Smooth muscle cell (in vitro differentiated cells): Measurements from ENCODE around the gene COL13A1. TPM values are rescaled to one million over a fixed set of nuclear protein-coding genes. Genes with fewer than 3 reads are reported as not detected.

ENCODE experiments used
- DNase-seq: peaks from one replicate; lab custom pipeline; 2025; ENCODE audit not compliant: unreplicated experiment; lab: John Stamatoyannopoulos, UW
- H2AFZ ChIP-seq: fragments of 200-600 bp; sonication (generic); 2 replicates; pipeline ENCODE4 v1.6.0; 2016; ENCODE audit warnings: antibody characterized with exemption, low read depth, mild to moderate bottlenecking
- H3F3A ChIP-seq: fragments of 200-600 bp; sonication (generic); 2 replicates; pipeline ENCODE4 v1.6.0; 2017; ENCODE audit warnings: antibody characterized with exemption, low read depth
- H3K27ac ChIP-seq: fragments of 200-600 bp; sonication (generic); 2 replicates; pipeline ENCODE4 v1.5.1; 2016; ENCODE audit warnings: low read depth, mild to moderate bottlenecking
- H3K27me3 ChIP-seq: fragments of 200-600 bp; sonication (generic); 2 replicates; pipeline ENCODE4 v1.6.1; 2016; ENCODE audit warnings: low read depth, mild to moderate bottlenecking
- H3K36me3 ChIP-seq: fragments of 200-600 bp; sonication (generic); 2 replicates; pipeline ENCODE4 v1.5.1; 2016; ENCODE audit warnings: low read depth
- H3K4me1 ChIP-seq: fragments of 200-600 bp; sonication (generic); 2 replicates; pipeline ENCODE4 v1.5.1; 2016; ENCODE audit warnings: low read depth
- H3K4me2 ChIP-seq: fragments of 200-600 bp; sonication (generic); 2 replicates; pipeline ENCODE4 v1.6.0; 2016; ENCODE audit warnings: mild to moderate bottlenecking
- H3K4me3 ChIP-seq: fragments of 200-600 bp; sonication (generic); 2 replicates; pipeline ENCODE4 v1.5.1; 2016; ENCODE audit warnings: mild to moderate bottlenecking
- H3K79me2 ChIP-seq: fragments of 200-600 bp; sonication (generic); 2 replicates; pipeline ENCODE4 v1.6.0; 2016; ENCODE audit warnings: low read depth, mild to moderate bottlenecking
- H3K9ac ChIP-seq: fragments of 200-600 bp; sonication (generic); 2 replicates; pipeline ENCODE4 v1.6.0; 2016; ENCODE audit warnings: low read depth
- H3K9me3 ChIP-seq: fragments of 200-600 bp; sonication (generic); replicated peaks from 2 replicates; pipeline ENCODE4 v1.5.1; 2016; ENCODE audit warnings: low read depth
- H4K20me1 ChIP-seq: fragments of 200-600 bp; sonication (generic); 2 replicates; pipeline ENCODE4 v1.6.0; 2016; ENCODE audit warnings: low read depth
- WGBS: methylation state at CpG from one replicate; pipeline ENCODE4 v1.1.7; 2016; ENCODE audit warnings: low lambda C conversion rate; 5-methylcytosine and 5-hydroxymethylcytosine counted together
- polyA plus RNA-seq: library from polyadenylated mRNA; unstranded; fragments of >200 nt; fragmentation: Nextera tagmentation; extraction: Ambion mirVana; gene quantifications from 2 replicates; pipeline ENCODE4 v1.2.1, GENCODE V29; 2016
- total RNA-seq: library from RNA; depleted of rRNA; stranded (reverse); fragments of >200 nt; gene quantifications from 2 replicates; pipeline ENCODE4 v1.2.3, GENCODE V29; 2014
- TF ChIP-seq, protein P1 (sequence below): fragments of 200-600 bp; sonication (generic); IDR thresholded peaks from 2 replicates; pipeline ENCODE4 v1.5.1; 2017; ENCODE audit warnings: borderline replicate concordance, mild to moderate bottlenecking, antibody characterized with exemption; ENCODE audit not compliant: insufficient read depth, poor library complexity, severe bottlenecking

COL13A1 gene
- total and polyA plus RNA-seq, 2 experiments from 2014 or later: 6.1 to 15.0 TPM

DNA sequence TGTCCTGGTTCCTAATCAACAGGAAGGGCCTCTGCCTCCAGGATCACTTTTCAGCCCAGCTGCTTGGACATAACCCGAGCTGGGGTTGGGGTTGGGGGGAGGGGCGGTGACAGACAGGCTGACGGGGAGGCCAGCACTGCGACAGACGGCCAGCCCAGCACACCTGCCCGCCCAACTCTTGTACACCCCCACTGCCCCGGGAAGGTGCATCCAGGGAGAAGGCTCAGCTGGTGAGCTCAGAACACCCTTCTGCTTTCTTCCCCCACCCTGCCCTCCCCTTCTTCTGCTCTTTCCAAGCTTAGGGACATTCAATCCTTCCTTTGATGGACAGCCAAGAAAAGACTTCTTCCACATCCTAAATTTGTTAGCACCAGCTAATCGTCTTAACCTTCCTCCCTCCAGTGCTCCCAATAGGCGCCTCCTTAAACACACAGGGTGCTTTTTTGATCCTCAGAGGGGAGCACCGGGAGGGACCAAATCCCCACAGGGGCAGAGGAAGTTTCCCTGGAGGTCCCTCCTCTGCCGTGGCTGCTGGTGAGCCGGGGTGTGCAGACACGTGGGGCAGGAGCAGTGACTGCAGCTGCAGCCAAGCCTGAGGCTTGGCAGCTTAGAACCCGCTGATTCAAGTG is 44.7 kb downstream of the COL13A1 start:
- Histone ChIP-seq H3K27me3 (no peaks in the 10 kb centered on the region), H3F3A (peaks cover 10% of the 10 kb centered on the region), H3K4me3 (no peak overlapping the region), H3K79me2 (no peaks in the 10 kb centered on the region), H3K36me3 (no peaks in the 10 kb centered on the region), H3K4me1 (peaks cover 32% of the 10 kb centered on the region), H3K27ac (peak overlapping the region; percentile 63), H2AFZ (no peak overlapping the region), H4K20me1 (no peaks in the 10 kb centered on the region), H3K4me2 (peak overlapping the region; percentile 69), H3K9ac (no peak overlapping the region), H3K9me3 (no peaks in the 10 kb centered on the region)
- DNase-seq: no peak
- TF ChIP-seq, protein P1, sequence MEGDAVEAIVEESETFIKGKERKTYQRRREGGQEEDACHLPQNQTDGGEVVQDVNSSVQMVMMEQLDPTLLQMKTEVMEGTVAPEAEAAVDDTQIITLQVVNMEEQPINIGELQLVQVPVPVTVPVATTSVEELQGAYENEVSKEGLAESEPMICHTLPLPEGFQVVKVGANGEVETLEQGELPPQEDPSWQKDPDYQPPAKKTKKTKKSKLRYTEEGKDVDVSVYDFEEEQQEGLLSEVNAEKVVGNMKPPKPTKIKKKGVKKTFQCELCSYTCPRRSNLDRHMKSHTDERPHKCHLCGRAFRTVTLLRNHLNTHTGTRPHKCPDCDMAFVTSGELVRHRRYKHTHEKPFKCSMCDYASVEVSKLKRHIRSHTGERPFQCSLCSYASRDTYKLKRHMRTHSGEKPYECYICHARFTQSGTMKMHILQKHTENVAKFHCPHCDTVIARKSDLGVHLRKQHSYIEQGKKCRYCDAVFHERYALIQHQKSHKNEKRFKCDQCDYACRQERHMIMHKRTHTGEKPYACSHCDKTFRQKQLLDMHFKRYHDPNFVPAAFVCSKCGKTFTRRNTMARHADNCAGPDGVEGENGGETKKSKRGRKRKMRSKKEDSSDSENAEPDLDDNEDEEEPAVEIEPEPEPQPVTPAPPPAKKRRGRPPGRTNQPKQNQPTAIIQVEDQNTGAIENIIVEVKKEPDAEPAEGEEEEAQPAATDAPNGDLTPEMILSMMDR: no peak
- WGBS: 40% methylated on average over 9 of the region's 14 CpGs

DNA sequence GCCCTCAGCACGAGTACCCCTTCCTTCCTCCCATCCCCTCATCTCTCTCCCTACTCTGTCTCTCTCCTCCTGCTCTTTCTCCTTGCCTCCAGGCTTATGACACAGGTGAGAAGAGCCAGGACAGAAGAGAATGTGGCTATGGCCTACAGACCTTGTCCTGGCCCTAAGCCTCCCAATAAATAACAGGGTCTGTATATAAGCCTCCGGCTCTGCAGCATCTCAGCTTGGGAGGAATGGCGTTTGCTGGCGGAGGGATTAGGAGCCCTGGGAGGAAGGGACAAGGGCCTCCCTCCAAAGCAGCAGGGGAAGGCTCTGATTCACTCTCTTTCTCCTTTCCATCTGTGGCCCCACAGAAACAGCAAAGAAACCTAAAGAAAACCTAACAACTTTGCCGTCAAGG is 45.8 kb downstream of the COL13A1 start:
- no peaks in the 10 kb centered on the region for H3K9me3 ChIP-seq
- H3K4me3 ChIP-seq: no peak overlapping the region
- no peak overlapping the region for H3K9ac ChIP-seq
- H3K27me3 ChIP-seq: no peaks in the 10 kb centered on the region
- H3K36me3 ChIP-seq: no peaks in the 10 kb centered on the region
- H2AFZ ChIP-seq: no peak overlapping the region
- H3K79me2 ChIP-seq: no peaks in the 10 kb centered on the region
- peak overlapping the region; percentile 63 for H3K27ac ChIP-seq
- DNase-seq: no peak
- WGBS: 19% methylated on average over 5 of the region's 5 CpGs
- peaks cover 10% of the 10 kb centered on the region for H3F3A ChIP-seq
- peaks cover 32% of the 10 kb centered on the region for H3K4me1 ChIP-seq
- H4K20me1 ChIP-seq: no peaks in the 10 kb centered on the region
- peak overlapping the region; percentile 42 for H3K4me2 ChIP-seq
- TF ChIP-seq, protein P1: no peak

DNA sequence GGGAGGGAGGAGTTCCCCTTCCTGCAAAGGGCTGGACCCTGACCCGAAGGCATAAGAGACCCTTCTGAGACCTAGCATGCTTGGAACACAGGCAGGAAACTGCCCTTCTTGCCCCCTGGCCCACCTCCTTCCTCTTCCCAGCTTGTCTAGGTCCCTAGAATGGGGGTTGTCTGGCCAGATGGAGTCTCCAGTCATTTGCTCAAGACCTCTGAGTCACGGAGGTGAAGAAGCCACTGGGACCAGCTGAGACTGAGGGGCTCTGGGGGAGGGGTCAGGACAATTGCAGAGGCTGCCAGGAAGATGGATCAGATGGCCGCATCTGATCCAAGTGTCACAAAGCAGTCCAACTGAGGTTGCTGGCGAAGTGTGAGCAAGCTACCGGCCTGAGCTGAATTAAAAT is 46.2 kb downstream of the COL13A1 start:
- TF ChIP-seq, protein P1: no peak
- peaks cover 32% of the 10 kb centered on the region for H3K4me1 ChIP-seq
- H3K9ac ChIP-seq: no peak overlapping the region
- H2AFZ ChIP-seq: no peak overlapping the region
- H3K27ac ChIP-seq: peak overlapping the region; percentile 63
- H4K20me1 ChIP-seq: no peaks in the 10 kb centered on the region
- no peaks in the 10 kb centered on the region for H3K9me3 ChIP-seq
- no peak overlapping the region for H3K4me3 ChIP-seq
- H3K4me2 ChIP-seq: peak overlapping the region; percentile 42
- peaks cover 10% of the 10 kb centered on the region for H3F3A ChIP-seq
- DNase-seq: no peak
- no peaks in the 10 kb centered on the region for H3K79me2 ChIP-seq
- no peaks in the 10 kb centered on the region for H3K27me3 ChIP-seq
- 53% methylated on average over 5 of the region's 5 CpGs for WGBS
- H3K36me3 ChIP-seq: no peaks in the 10 kb centered on the region

DNA sequence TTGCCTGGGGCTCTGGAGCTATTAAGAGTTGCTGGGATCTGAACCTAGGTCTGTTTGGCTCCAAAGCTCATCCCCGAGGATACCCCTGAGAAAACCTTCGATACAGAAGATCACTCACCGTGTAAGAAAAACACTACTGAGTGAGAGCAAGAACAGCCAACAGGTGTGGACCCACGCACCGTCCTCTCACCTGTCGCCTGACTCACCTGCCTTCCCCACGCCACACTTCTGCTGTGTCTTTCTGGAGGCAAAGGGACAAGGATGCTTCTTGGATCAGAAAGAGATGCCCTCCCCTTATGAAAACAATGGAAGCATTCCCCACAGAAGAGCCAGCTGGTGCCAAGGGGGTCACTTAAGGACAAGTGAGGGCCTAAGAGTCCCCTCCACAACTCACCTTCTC is 46.7 kb downstream of the COL13A1 start:
- Histone ChIP-seq H3F3A (peaks cover 10% of the 10 kb centered on the region), H3K4me2 (peak overlapping the region; percentile 42), H4K20me1 (no peaks in the 10 kb centered on the region), H3K27ac (no peak overlapping the region), H2AFZ (no peak overlapping the region), H3K4me1 (peaks cover 32% of the 10 kb centered on the region), H3K9ac (no peak overlapping the region), H3K79me2 (no peaks in the 10 kb centered on the region), H3K9me3 (no peaks in the 10 kb centered on the region), H3K4me3 (no peak overlapping the region), H3K36me3 (no peaks in the 10 kb centered on the region), H3K27me3 (no peaks in the 10 kb centered on the region)
- TF ChIP-seq, protein P1: no peak
- 97% methylated on average over 7 of the region's 7 CpGs for WGBS
- no peak for DNase-seq
